Heart right ventricle (tissue), 16 donors: ENCODE measurements around the gene PRICKLE2. TPM values are rescaled to one million over a fixed set of nuclear protein-coding genes. Genes with fewer than 3 reads are reported as not detected.

Experiments used
- ATAC-seq, 8 donors: fragments of 200-7000 bp; cut with Tn5 transposase; one replicate each; pipeline ENCODE4 v1.9.1; 2020; ENCODE audit warnings: mild to moderate bottlenecking in 8 of 8, moderate library complexity in 8 of 8, moderate number of reproducible peaks in 1 of 8
- DNase-seq, 2 donors: peaks; one replicate each; pipeline ENCODE4 v3.0.0-alpha.2; 2020
- H3K27ac ChIP-seq, 10 donors: fragments of 200-600 bp; sonication (generic) in 2 of 10; one replicate each; pipeline versions ENCODE4 v1.5.0 to v1.8.0; 2020 to 2022; ENCODE audit warnings: mild to moderate bottlenecking in 3 of 10
- H3K27me3 ChIP-seq, 7 donors: fragments of 200-600 bp; one replicate each; pipeline ENCODE4 v1.8.0; 2021 to 2022; ENCODE audit warnings: mild to moderate bottlenecking in 2 of 7
- H3K36me3 ChIP-seq, 9 donors: fragments of 200-600 bp; sonication (generic) in 1 of 9; one replicate each; pipeline versions ENCODE4 v1.5.0 to v1.8.0; 2020 to 2022; ENCODE audit warnings: mild to moderate bottlenecking in 2 of 9
- H3K4me1 ChIP-seq, 9 donors: fragments of 200-600 bp; sonication (generic) in 1 of 9; one replicate each; pipeline versions ENCODE4 v1.5.0 to v1.8.0; 2020 to 2022; ENCODE audit warnings: mild to moderate bottlenecking in 4 of 9
- H3K4me3 ChIP-seq, 10 donors: fragments of 200-600 bp; sonication (generic) in 2 of 10; one replicate each; pipeline versions ENCODE4 v1.5.0 to v1.8.0; 2020 to 2022; ENCODE audit warnings: mild to moderate bottlenecking in 7 of 10, moderate library complexity in 2 of 10
- H3K9me3 ChIP-seq, 11 donors: fragments of 200-600 bp in 10 of 11; sonication (generic) in 2 of 11; one replicate each; pipeline versions ENCODE4 v1.5.0 to v1.8.0; 2013 to 2022; ENCODE audit warnings: mild to moderate bottlenecking in 2 of 11, control low read depth in 1 of 11, moderate library complexity in 1 of 11
- WGBS, 2 donors: extraction: QIAGEN DNeasy Blood & Tissue Kit; methylation state at CpG; one replicate each; pipeline ENCODE4 v1.1.7; 2013; ENCODE audit warnings: inconsistent platforms in 1 of 2; 5-methylcytosine and 5-hydroxymethylcytosine counted together
- intact Hi-C, 10 donors: fragments of 100-400 bp; cut with DNase I; formaldehyde crosslinking; loops; one replicate each; pipeline versions ENCODE4 v1.11.1 to v1.14.2; 2022
- polyA plus RNA-seq, 2 donors: library from polyadenylated mRNA; stranded (reverse); fragments of 200-250 nt; gene quantifications; one replicate each; pipeline ENCODE4 v1.2.3, GENCODE V29; 2013
- total RNA-seq, 10 donors: library from RNA; stranded (reverse); fragmentation: NEBNext Ultra II Directional in 3 of 10; extraction: Animal tissue kit (Norgen Biotek cat#: 25700) in 3 of 10; gene quantifications; one replicate each; pipeline versions ENCODE4 v1.2.1 to v1.2.4, GENCODE V29; 2021 to 2023
- TF ChIP-seq, protein P1 (sequence below), 9 donors: fragments of 200-600 bp; sonication (generic) in 2 of 9; IDR thresholded peaks; one replicate each; pipeline versions ENCODE4 v1.5.0 to v1.8.0; 2021 to 2022; ENCODE audit warnings: antibody characterized with exemption in 9 of 9, mild to moderate bottlenecking in 5 of 9, moderate library complexity in 1 of 9
- donor health status: Arrhythmogenic right ventricular cardiomyopathy.
- donor health status: ischemic (EF 13 %, LVEDD 7.1; RV severe dilation, severe dysfunction).
- donor health status: healthy with polysubstance abuse.
- donor health status: DM: no; HTN: yes; CAD: no.
- donor health status: DM: no; HTN: no; CAD: no.
- donor health status: ischemic (EF 25% LVEDD 6.9; RV normal size, moderate dysfunction).
- donor health status: ischemic (EF 25% LVEDD 5.7; RV mildly dilated, moderate dysfunction).
- donor health status: healthy.
- donor health status: DM: yes; HTN: yes; CAD: no.
- donor health status: Ischemic cardiomyopathy.
- donor health status: ischemic (EF 35%, LVEDD 5.7; RV mildly dilated, moderate dysfunction).
- donor health status: nonischemic (EF 11% LVEDD 7.7; RV severe dilation, severe dysfunction).
- donor health status: DM: yes; HTN: yes; CAD: no.
- donor health status: PGD.
- donor health status: ischemic (EF 29% LVEDD 5.4; RV normal size, mild dysfunction).
- donor health status: nonischemic (EF 23%, LVEDD 6.1; RV moderate dilation, normal function).

Gene PRICKLE2
- total and polyA plus RNA-seq, 12 donors, result 1.8 to 12.2 (median 8.1) TPM

DNA sequence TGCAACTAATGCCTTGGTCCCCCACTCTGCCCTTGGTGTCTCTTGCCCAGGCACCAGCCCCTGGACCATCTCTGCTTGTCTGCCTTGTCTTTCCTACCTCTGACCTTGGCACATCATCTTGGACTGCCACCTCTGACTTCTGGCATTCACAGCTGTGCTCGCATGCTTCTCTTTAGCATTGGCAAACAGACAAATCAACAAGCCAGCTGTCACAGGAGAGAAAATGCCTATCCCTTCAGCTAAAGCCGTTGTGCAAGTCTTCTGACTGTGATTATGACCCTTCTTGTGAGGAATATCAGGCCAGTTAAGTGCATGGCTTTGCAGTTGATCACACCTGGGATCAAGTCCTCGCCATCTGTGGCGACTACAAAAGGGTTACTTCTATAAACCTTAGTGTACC lies 84.6 kb downstream of the PRICKLE2 start:
- 77 to 81% methylated on average over 4 of the region's 4 CpGs for WGBS, 2 donors
- peaks cover 0 to 41% (median 15%) of the 10 kb centered on the region in 9 donors for H3K4me1 ChIP-seq
- H3K9me3 ChIP-seq, result no peaks in the 10 kb centered on the region
- H3K4me3 ChIP-seq, result no peak overlapping the region
- peaks cover 0 to 40% (median 3%) of the 10 kb centered on the region in 9 donors for H3K36me3 ChIP-seq
- no peak overlapping the region for H3K27ac ChIP-seq
- intact Hi-C loops, result loop anchor here in 2 of 10 donors (5.0 to 10.0 kb wide), 2 partner anchors 47 to 106 kb away; no protein-coding TSS in a partner anchor
- DNase-seq (no peak), ATAC-seq (peak in 1 of 8 donors; percentile 24)
- H3K27me3 ChIP-seq, result no peaks in the 10 kb centered on the region
- TF ChIP-seq, protein P1, sequence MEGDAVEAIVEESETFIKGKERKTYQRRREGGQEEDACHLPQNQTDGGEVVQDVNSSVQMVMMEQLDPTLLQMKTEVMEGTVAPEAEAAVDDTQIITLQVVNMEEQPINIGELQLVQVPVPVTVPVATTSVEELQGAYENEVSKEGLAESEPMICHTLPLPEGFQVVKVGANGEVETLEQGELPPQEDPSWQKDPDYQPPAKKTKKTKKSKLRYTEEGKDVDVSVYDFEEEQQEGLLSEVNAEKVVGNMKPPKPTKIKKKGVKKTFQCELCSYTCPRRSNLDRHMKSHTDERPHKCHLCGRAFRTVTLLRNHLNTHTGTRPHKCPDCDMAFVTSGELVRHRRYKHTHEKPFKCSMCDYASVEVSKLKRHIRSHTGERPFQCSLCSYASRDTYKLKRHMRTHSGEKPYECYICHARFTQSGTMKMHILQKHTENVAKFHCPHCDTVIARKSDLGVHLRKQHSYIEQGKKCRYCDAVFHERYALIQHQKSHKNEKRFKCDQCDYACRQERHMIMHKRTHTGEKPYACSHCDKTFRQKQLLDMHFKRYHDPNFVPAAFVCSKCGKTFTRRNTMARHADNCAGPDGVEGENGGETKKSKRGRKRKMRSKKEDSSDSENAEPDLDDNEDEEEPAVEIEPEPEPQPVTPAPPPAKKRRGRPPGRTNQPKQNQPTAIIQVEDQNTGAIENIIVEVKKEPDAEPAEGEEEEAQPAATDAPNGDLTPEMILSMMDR (IDR thresholded peaks at IDR 0.05), result no peak

DNA sequence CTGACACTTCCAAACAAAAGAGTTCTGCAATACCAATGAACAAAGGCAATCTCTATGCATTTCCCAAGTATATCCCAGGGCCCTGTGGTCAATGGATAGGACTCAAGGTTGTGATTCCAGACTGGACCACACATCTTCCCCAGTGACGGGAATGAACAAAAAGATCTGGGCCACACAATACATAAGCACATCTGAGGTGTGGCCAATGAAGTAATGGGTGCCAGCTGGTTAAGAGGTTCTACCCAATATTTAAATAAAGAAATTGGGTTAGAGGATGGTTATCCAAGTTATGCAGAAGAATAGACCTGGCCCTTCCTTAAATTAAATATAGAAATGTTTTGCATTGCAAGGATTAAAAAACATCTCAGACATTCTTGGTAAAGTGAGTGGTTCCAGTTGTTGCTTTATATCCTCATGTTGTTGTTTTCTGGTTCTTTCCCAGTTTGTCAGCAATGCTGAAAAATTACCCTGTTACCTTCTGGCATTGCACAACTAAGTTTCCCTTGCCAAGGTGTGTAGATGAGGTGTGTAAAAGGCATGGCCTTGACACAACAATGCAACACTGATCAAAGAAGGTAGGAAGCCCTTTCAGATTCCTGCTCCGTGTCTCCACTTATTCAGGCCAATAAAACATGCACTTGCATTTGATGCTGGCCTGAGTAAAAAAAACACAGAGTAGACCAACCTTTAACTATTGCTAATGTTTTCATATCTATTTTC lies 86.5 kb downstream of the PRICKLE2 start:
- 89 to 96% methylated on average over 2 of the region's 2 CpGs for WGBS, 2 donors
- ATAC-seq (no peak), DNase-seq (no peak)
- Histone ChIP-seq H3K27me3 (no peaks in the 10 kb centered on the region), H3K9me3 (no peaks in the 10 kb centered on the region), H3K27ac (no peak overlapping the region), H3K4me3 (no peak overlapping the region), H3K36me3 (peaks cover 0 to 44% (median 0%) of the 10 kb centered on the region in 9 donors), H3K4me1 (peaks cover 0 to 36% (median 5%) of the 10 kb centered on the region in 9 donors)
- intact Hi-C loops, result loop anchor here in 1 of 10 donors (5.0 kb wide), 1 partner anchor 72 kb away; no protein-coding TSS in a partner anchor
- TF ChIP-seq, protein P1 (IDR thresholded peaks at IDR 0.05), result no peak

DNA sequence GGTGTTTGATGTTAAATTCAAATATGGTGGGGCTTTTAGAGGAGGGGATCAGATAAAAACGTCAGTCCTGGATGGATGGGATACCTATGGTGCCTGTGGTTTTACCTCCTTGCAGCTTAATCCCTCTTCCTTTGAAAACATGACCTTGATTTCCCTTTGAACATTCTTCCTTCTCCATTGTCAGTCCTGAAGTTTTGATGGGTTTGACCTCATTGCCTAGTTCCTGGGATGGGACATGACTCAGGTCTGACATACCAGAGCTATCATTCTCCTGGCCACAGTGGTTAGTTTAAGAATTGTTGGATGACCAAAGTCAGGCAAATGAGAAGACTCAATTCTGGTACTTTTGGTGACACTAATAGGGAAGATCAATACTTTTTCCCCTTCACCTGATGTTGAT lies 87.2 kb downstream of the PRICKLE2 start:
- 63 to 73% methylated on average over 1 of the region's 1 CpG for WGBS, 2 donors

DNA sequence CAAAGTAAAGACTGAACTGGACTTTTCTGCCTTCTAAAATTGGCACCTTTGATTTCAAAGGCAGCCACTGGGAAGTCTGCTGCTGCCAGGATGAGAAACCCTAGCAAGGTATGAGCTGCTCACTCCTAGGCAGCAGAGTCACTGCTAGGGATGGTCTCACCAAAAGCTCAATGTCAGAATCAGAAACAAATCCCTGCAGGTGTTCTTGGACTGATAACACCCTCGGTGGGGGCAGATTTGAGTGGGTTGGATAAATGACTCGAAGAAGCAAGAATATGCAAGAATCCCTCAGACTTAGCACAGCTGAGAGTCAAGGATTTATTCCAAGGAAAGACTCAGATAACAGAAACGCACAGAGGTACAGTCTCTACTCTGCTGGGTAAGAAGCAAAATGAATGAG lies 90.4 kb downstream of the PRICKLE2 start:
- Histone ChIP-seq H3K27ac (no peak overlapping the region), H3K27me3 (no peaks in the 10 kb centered on the region), H3K36me3 (peaks cover 0 to 20% (median 0%) of the 10 kb centered on the region in 9 donors), H3K9me3 (no peaks in the 10 kb centered on the region), H3K4me1 (peaks cover 0 to 46% (median 5%) of the 10 kb centered on the region in 9 donors), H3K4me3 (no peak overlapping the region)
- TF ChIP-seq, protein P1 (IDR thresholded peaks at IDR 0.05), result no peak
- DNase-seq (no peak), ATAC-seq (no peak)
- 67 to 70% methylated on average over 3 of the region's 3 CpGs for WGBS, 2 donors
- intact Hi-C loops, result loop anchor here in 1 of 10 donors (5.0 kb wide), 1 partner anchor 68 kb away; no protein-coding TSS in a partner anchor

More for the DNA sequence above, 87.2 kb downstream of the PRICKLE2 start:
- Histone ChIP-seq H3K27ac (no peak overlapping the region), H3K4me1 (peaks cover 0 to 36% (median 0%) of the 10 kb centered on the region in 9 donors), H3K36me3 (peaks cover 0 to 44% (median 0%) of the 10 kb centered on the region in 9 donors), H3K4me3 (no peak overlapping the region), H3K27me3 (no peaks in the 10 kb centered on the region), H3K9me3 (no peaks in the 10 kb centered on the region)
- ATAC-seq, result no peak
- intact Hi-C loops, result loop anchor here in 1 of 10 donors (5.0 kb wide), 1 partner anchor 71 kb away; no protein-coding TSS in a partner anchor
- TF ChIP-seq, protein P1 (IDR thresholded peaks at IDR 0.05), result no peak
- no peak for DNase-seq
